GM12801 (cell line): ENCODE results near the gene FGF19.

Experiments used
- TF ChIP-seq, protein P1 (sequence below): IDR thresholded peaks from one replicate; pipeline ENCODE4 v1.5.1; 2011; ENCODE audit warnings: control low read depth; ENCODE audit not compliant: insufficient read length; ENCODE audit errors: extremely low read depth

FGF19 gene

GRCh38 chr11:69664901-69665300 is 38.9 kb downstream of the FGF19 start:
- TF ChIP-seq, protein P1, sequence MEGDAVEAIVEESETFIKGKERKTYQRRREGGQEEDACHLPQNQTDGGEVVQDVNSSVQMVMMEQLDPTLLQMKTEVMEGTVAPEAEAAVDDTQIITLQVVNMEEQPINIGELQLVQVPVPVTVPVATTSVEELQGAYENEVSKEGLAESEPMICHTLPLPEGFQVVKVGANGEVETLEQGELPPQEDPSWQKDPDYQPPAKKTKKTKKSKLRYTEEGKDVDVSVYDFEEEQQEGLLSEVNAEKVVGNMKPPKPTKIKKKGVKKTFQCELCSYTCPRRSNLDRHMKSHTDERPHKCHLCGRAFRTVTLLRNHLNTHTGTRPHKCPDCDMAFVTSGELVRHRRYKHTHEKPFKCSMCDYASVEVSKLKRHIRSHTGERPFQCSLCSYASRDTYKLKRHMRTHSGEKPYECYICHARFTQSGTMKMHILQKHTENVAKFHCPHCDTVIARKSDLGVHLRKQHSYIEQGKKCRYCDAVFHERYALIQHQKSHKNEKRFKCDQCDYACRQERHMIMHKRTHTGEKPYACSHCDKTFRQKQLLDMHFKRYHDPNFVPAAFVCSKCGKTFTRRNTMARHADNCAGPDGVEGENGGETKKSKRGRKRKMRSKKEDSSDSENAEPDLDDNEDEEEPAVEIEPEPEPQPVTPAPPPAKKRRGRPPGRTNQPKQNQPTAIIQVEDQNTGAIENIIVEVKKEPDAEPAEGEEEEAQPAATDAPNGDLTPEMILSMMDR = no peak

- TF ChIP-seq, protein P1 = no peak
Measured at GRCh38 chr11:69664103-69664775, 39.6 kb downstream of the FGF19 start.

DNA sequence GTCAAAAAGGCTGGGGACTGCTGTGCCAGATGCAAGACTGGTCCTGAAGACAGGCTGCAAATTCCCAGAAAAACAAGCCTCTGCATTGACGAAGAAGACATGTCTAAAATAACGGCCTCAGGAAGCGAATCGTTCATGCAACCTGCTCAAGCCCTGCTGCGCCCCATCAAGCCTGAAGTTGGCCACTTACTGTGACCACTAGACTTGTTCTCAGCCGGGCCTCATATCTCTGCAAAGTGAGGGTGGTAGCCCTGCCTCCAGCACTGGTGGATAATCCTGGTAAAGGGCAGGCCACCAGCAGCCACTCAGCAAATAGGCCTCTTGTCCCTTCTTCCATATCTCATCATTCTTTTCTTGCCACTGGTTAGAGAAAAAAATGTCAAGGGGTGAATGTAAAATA is 40.5 kb downstream of the FGF19 start:
- TF ChIP-seq, protein P1 = no peak

GRCh38 chr11:69662806-69663205 is 41.0 kb downstream of the FGF19 start:
- TF ChIP-seq, protein P1 = no peak

- TF ChIP-seq, protein P1 = no peak
Measured at GRCh38 chr11:69662021-69662698, 41.7 kb downstream of the FGF19 start.

GRCh38 chr11:69661413-69661715 is 42.5 kb downstream of the FGF19 start:
- TF ChIP-seq, protein P1 = no peak

- TF ChIP-seq, protein P1 = no peak
Measured at GRCh38 chr11:69660001-69660500, 43.8 kb downstream of the FGF19 start.
